ENCODE results near the gene SERPINA4.
"Not testable (repeated sequence)": the region's sequence is repeated elsewhere in the genome, so short reads cannot be mapped to it uniquely, and the experiment has no call there.

SERPINA4 gene

GRCh38 chr14:94588311-94588710 lies 27.1 kb downstream of the SERPINA4 start:
- no peak for DNase-seq (ENCODE audit: extremely low read depth in 1 of 2, low read depth in 1 of 2)

DNA sequence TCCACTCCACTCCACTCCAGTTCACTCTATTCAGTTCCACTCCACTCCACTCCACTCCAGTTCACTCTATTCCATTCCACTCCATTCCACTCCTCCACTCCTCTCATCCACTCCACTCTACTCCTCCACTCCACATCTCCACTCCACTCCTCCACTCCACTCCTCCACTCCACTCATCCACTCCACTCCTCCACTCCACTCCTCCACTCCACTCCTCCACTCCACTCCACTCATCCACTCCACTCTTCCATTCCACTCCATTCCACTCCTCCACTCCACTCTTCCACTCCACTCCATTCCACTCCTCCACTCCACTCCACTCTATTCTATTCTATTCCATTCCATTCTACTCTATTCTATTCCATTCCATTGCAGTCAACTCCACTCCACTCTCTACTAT lies 29.8 kb downstream of the SERPINA4 start:
- no peak for DNase-seq (ENCODE audit: extremely low read depth in 1 of 2, low read depth in 1 of 2)

DNA sequence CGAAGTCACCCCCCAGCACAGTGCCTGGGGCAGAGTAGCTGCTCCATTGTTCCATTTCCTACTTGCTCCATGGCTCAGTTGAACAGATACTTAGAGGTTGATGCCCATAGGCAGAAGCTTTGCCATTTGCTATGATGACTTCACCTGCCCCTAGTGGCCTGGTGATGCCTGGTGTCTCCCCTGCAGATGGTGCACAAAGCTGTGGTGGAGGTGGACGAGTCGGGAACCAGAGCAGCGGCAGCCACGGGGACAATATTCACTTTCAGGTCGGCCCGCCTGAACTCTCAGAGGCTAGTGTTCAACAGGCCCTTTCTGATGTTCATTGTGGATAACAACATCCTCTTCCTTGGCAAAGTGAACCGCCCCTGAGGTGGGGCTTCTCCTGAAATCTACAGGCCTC lies 30.6 kb downstream of the SERPINA4 start:
- DNase-seq (ENCODE audit: extremely low read depth in 1 of 2, low read depth in 1 of 2), result no peak

DNA sequence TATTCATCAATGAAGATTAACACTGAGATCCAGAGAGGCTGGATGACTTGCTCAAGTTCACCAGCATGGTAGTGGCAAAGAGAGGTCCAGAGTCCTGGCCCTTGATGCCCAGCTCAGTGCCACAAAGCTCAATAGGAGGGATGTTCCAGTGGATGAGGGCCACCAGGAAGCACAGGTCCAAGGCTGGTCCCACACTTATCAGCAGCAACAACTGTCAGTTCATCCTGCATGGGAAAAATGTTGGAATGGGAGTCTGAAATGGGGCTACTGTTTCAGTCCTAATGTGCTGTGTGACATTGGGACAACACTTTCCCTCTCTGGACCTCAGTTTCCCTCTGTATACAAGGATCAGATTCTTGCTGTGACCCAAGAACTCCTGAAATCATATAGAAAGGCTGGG lies 31.2 kb downstream of the SERPINA4 start:
- DNase-seq (ENCODE audit: extremely low read depth in 1 of 2, low read depth in 1 of 2), result no peak

DNA sequence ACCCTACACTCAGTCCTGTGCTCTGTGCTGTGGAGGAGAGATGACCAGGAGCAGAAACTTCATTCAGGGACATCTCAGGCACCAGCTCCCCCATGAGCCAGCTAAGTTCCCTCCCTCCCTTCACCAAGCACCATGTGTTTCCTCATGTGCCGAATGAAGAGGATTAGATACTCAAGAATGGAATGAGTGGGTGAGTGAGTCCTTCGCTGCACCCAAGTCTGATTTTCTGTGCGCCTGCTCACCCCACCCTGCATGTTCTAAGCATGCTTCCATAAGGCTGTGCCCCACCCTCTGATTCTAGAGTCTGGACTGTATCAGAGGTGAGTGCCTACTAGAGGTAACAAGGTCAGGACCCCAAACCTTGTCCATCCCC lies 32.1 kb downstream of the SERPINA4 start:
- DNase-seq (ENCODE audit: extremely low read depth in 1 of 2, low read depth in 1 of 2), result no peak

- DNase-seq (ENCODE audit: extremely low read depth in 1 of 2, low read depth in 1 of 2), result no peak
Observed at GRCh38 chr14:94593749-94594431, 32.6 kb downstream of the SERPINA4 start.

DNA sequence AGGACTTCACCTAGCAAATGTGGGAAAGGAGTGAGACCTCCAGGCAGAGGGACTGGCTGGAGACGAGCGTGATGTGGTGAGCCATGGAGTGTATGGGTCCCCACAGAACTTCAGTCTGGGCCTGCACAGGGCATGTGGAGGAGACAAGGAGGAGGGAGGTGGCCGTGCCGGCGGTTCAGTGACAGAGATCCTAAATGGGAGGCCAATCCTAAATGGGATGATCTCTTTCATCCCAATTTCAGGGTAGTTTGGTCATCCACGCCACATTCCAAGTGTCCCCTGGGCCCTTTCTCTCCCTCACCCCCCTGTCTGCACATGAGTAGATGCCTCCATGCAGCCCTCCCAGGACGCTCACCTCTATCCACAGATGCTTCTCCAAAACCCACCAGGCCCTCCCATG lies 33.2 kb downstream of the SERPINA4 start:
- no peak for DNase-seq (ENCODE audit: extremely low read depth in 1 of 2, low read depth in 1 of 2)

DNA sequence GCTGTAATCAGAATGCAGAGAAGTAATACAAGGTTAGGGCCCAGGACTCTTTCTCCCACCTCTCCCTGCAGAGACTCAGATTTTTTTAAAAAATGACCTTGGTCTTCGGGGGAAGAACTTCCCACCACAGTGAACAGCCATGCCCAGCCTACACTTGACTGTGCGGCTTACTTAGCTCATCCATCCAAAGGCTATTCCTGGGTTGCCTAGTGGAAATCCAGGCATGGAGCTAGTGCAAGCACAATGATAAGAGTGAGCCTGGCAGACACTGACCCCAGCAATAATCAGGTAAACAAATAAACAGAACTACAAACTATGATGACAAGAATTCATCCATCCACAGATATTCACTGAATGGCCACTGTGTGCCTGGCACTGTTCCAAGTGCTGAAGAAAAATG lies 34.7 kb downstream of the SERPINA4 start:
- no peak for DNase-seq (ENCODE audit: extremely low read depth in 1 of 2, low read depth in 1 of 2)

- no peak for DNase-seq (ENCODE audit: extremely low read depth in 1 of 2, low read depth in 1 of 2)
Observed at GRCh38 chr14:94596361-94596760, 35.1 kb downstream of the SERPINA4 start.

DNA sequence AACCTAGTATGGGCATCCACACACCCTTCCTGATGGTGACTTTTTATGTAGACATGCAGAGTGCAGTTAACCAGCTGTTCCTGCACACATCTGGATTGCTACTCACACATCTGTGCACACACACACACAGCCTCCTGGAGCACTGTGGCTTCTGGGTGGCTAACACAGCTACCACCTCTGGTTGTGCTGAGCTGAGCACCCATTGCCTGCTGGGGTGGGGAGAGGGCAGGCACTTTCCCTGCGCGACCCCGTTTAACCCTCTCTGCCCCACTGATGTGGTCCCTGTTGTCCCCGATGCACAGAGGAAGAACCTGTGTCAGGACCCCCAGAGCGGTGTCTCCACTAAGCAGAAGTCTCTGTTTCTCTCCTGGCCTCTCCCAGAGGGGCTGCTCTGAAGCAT lies 36.5 kb downstream of the SERPINA4 start:
- no peak for DNase-seq (ENCODE audit: extremely low read depth in 1 of 2, low read depth in 1 of 2)

GRCh38 chr14:94598506-94598815 lies 37.2 kb downstream of the SERPINA4 start:
- no peak for DNase-seq (ENCODE audit: extremely low read depth in 1 of 2, low read depth in 1 of 2)

- DNase-seq (ENCODE audit: extremely low read depth in 1 of 2, low read depth in 1 of 2), result no peak
Observed at GRCh38 chr14:94598816-94599655, 37.8 kb downstream of the SERPINA4 start.

GRCh38 chr14:94599656-94600004 lies 38.4 kb downstream of the SERPINA4 start:
- DNase-seq (ENCODE audit: extremely low read depth in 1 of 2, low read depth in 1 of 2), result no peak

DNA sequence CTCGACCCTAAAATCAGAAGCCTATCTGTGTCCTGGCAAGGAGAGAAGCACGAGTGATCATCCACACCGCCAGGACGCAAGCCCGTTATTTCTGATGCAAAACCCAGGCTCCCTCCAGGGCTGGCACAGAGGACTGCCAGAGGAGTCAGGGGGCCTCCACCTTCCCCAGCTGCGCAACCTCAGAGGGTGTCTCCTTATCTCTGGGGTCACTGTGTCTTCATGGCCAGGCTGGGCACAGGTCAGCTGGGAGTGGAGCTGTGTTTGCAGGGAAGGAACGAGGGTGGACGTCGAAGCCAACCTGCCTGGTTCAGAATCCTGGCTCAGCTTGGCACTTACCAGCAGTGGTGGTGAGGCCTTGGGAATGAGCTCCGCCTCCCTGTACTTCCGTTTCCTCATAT lies 38.9 kb downstream of the SERPINA4 start:
- no peak for DNase-seq (ENCODE audit: extremely low read depth in 1 of 2, low read depth in 1 of 2)

GRCh38 chr14:94601884-94602391 lies 40.7 kb downstream of the SERPINA4 start:
- DNase-seq (ENCODE audit: extremely low read depth in 1 of 2, low read depth in 1 of 2), result no peak

DNA sequence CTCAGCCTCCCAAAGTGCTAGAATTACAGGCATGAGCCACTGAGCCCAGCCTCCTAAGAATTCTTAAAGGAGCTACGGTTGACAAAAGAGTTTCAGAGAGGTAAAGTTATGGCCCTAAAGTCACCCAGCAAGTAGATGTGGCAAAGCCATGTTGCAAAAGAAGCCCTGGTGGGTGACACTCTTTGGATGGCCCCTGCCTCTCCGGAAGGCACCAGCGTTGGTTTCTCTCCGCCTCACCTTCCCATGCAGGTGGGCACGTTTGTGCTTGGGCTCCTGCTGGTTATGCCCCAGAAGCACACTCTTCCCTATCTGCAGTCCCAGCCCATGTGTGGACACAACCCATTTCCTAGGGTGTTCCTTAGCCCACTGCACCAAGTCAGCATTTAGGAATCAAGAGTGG lies 41.5 kb downstream of the SERPINA4 start:
- no peak for DNase-seq (ENCODE audit: extremely low read depth in 1 of 2, low read depth in 1 of 2)

GRCh38 chr14:94605361-94605760 lies 44.1 kb downstream of the SERPINA4 start:
- DNase-seq (ENCODE audit: extremely low read depth in 1 of 2, low read depth in 1 of 2), result no peak

- DNase-seq (ENCODE audit: extremely low read depth in 1 of 2, low read depth in 1 of 2), result not testable (repeated sequence)
Observed at GRCh38 chr14:94608966-94609365, 47.7 kb downstream of the SERPINA4 start.

- DNase-seq (ENCODE audit: extremely low read depth in 1 of 2, low read depth in 1 of 2), result no peak
Observed at GRCh38 chr14:94611179-94611578, 49.9 kb downstream of the SERPINA4 start.

DNA sequence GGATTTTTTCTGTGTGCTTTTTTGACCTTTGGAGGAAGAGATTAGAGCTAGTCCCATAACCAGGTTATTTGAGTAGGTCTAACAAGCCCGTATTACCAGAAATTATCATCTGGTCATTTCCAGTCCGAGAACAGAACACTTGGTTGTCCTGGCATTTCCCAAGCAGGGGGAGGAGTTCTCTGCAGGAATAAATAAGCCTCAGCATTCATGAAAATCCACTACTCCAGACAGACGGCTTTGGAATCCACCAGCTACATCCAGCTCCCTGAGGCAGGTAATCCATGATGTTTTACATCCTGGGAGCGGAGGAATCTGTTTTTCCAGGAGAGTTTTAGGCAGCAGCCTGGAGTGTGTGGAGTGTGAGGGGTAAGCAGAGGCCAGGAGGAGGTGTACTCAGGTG lies 50.9 kb downstream of the SERPINA4 start, which contains the start of gene SERPINA3:
Gene SERPINA3 (plus strand): TSS at position 218 of the 400 bp plus-strand sequence. CDS start 2,051 bp downstream, outside the sequence.
- DNase-seq (ENCODE audit: extremely low read depth in 1 of 2, low read depth in 1 of 2), result no peak

DNA sequence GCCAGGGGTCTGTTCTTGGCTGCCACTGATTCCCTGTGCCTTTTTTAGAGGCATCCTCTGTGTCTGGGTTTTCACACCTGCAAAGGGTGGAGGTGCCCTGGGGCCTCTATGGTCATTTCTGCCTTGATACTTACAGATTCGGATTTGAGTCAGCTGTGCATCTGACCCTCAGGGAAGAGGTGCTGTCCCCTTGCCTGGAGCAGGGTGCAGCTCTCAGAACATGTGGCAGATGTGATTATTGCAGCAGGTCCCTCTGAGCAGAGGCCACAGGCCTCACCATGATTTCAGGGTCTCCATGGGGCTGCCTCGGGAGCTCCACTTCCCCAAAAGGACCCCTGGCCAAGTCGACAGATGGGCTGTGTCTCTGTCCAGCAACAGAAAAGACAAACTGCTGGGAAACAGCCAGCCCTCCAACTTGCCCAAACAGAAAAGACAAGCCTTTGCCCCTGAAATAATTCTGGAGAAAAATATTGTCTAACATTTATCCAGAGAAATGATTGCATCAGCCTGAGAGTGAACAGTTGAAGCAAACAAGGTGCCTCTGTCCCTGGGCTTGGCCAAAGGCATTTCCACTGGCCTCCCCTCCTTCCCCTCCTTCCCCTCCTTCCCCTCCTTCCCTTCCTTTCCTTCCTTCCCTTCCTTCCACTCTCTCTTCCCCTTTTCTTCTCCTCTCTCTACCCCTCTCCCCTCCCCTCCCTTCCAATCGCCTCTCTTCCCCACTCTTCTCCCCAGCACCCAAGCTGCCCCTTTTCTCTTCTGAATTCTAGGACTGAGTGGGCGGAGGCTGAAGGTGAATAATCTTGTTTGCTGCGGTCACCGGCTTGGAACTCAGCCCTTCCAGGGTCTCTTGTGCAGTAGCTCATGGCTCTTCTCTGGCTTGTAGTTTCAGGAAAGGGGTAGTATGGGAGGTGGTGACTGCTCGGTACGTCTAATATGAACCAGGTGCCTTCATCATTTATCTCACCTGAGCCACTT lies 51.6 kb downstream of the SERPINA4 start:
- DNase-seq (ENCODE audit: extremely low read depth in 1 of 2, low read depth in 1 of 2), result no peak
